WTC11 (cell line): ENCODE measurements around the gene CNST.

Experiments
- CTCF ChIP-seq: fragments of 200-600 bp; IDR thresholded peaks from 2 replicates; pipeline ENCODE4 v1.8.0; 2022; ENCODE audit warnings: antibody characterized with exemption
- GABPB1 ChIP-seq: sonication (generic); formaldehyde crosslinking; IDR thresholded peaks from 2 replicates; pipeline ENCODE4 v1.8.1; 2023; ENCODE audit warnings: mild to moderate bottlenecking, missing genetic modification reagents
- KAT7 ChIP-seq: sonication (generic); formaldehyde crosslinking; IDR thresholded peaks from 2 replicates; pipeline ENCODE4 v1.8.1; 2023; ENCODE audit warnings: missing genetic modification reagents, mild to moderate bottlenecking, borderline replicate concordance
- MXD4 ChIP-seq: fragments of 250-450 bp; sonication (Bioruptor Pico); IDR thresholded peaks from 2 replicates; pipeline ENCODE4 v1.8.0; 2021; ENCODE audit warnings: mild to moderate bottlenecking, moderate library complexity, borderline replicate concordance
- NFYB ChIP-seq: sonication (generic); formaldehyde crosslinking; conservative IDR thresholded peaks from 2 replicates; pipeline ENCODE4 v1.8.0; 2022; ENCODE audit warnings: low read depth, missing genetic modification reagents
- RORB ChIP-seq: fragments of 250-450 bp; sonication (Bioruptor Pico); IDR thresholded peaks from 2 replicates; pipeline ENCODE4 v1.9.0; 2021; ENCODE audit warnings: mild to moderate bottlenecking
- SP1 ChIP-seq: sonication (generic); formaldehyde crosslinking; conservative IDR thresholded peaks from 2 replicates; pipeline ENCODE4 v1.8.1; 2022; ENCODE audit warnings: missing genetic modification reagents
- ZNF121 ChIP-seq: sonication (generic); formaldehyde crosslinking; IDR thresholded peaks from 2 replicates; pipeline ENCODE4 v1.8.0; 2023; ENCODE audit warnings: missing genetic modification reagents
- TF ChIP-seq, protein P1 (sequence below): sonication (generic); formaldehyde crosslinking; IDR thresholded peaks from 2 replicates; pipeline ENCODE4 v1.8.1; 2023; ENCODE audit warnings: mild to moderate bottlenecking, missing genetic modification reagents
- TF ChIP-seq, protein P2 (sequence below): fragments of 250-450 bp; sonication (Bioruptor Pico); IDR thresholded peaks from 2 replicates; pipeline ENCODE4 v2.1.2; 2022; ENCODE audit warnings: mild to moderate bottlenecking, moderate library complexity

DNA sequence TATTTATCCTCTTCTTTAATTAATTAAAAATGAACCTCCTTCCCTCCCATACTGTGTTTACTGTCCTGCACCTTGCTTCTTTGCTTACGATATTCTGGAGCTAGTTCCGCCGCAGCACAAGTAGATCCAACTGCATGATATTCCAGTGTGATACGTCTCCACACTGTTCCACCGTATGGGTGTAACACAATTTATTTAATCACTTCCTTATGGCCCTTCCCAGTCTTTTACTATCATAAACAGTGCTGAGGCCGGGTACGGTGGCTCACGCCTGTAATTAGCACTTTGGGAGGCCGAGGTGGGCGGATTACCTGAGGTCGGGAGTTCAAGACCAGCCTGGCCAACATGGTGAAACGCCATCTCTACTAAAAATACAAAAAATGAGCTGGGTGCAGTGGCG is 25.7 kb downstream of the CNST start:
- no peak for TF ChIP-seq RORB
- no peak for TF ChIP-seq CTCF
- no peak for TF ChIP-seq ZNF121 (CRISPR knock-in tag)
- no peak for TF ChIP-seq KAT7 (CRISPR knock-in tag)
- TF ChIP-seq, protein P1, sequence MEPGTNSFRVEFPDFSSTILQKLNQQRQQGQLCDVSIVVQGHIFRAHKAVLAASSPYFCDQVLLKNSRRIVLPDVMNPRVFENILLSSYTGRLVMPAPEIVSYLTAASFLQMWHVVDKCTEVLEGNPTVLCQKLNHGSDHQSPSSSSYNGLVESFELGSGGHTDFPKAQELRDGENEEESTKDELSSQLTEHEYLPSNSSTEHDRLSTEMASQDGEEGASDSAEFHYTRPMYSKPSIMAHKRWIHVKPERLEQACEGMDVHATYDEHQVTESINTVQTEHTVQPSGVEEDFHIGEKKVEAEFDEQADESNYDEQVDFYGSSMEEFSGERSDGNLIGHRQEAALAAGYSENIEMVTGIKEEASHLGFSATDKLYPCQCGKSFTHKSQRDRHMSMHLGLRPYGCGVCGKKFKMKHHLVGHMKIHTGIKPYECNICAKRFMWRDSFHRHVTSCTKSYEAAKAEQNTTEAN (CRISPR knock-in tag), result no peak
- no peak for TF ChIP-seq NFYB (CRISPR knock-in tag)
- TF ChIP-seq GABPB1 (CRISPR knock-in tag), result no peak
- no peak for TF ChIP-seq SP1 (CRISPR knock-in tag)
- TF ChIP-seq MXD4, result no peak
- TF ChIP-seq, protein P2, sequence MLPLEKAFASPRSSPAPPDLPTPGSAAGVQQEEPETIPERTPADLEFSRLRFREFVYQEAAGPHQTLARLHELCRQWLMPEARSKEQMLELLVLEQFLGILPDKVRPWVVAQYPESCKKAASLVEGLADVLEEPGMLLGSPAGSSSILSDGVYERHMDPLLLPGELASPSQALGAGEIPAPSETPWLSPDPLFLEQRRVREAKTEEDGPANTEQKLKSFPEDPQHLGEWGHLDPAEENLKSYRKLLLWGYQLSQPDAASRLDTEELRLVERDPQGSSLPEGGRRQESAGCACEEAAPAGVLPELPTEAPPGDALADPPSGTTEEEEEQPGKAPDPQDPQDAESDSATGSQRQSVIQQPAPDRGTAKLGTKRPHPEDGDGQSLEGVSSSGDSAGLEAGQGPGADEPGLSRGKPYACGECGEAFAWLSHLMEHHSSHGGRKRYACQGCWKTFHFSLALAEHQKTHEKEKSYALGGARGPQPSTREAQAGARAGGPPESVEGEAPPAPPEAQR, result no peak
